Islet of Langerhans (tissue), 1 donor: ENCODE measurements around the gene TRIO.

Experiments used
- FAIRE-seq: peaks from one replicate; lab custom pipeline; 2011; peaks lifted over from hg19 to GRCh38; lab: Jason Lieb, UNC

TRIO gene

GRCh38 chr5:14209222-14209822 is 66.2 kb downstream of the TRIO start:
- no peak for FAIRE-seq

DNA sequence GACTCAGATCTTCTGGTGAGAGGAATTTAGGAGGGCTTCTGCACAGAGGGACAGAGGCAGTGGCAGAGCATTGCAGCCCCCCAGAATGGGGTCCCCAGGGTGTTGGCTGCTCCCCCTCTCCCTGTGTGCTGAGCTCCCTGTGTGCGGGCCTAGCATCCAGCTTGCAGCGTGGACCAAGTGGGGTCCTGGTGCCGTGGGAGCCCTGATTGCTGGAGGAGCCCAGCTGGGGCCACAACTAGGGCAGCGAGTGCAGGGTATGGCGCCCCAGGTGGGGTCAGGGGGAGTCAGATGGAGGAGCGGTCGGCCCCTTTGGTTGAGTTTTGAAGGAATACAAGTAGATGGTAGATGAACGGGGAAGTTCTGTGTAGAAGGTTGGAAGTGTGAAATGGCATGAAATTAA is 66.7 kb downstream of the TRIO start:
- FAIRE-seq = no peak

DNA sequence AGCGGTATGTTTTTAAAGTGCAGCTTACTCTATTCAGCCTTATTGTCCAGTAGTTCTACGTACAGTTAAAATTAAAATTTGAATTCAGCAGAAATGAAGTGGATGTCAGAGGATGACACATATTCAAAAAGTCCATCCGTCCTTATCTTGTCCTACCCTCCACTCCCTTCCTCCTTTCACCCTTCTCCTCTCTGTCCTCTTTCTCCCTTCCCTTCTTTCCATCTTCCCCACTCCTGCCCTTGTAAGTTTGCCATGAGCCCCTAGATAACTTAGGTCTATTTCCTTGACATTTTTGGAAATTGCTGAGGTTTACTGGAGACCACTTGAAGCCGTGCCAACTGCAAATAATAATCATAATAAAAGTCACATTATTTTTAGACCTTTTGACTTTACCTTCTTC is 67.6 kb downstream of the TRIO start:
- FAIRE-seq = no peak

DNA sequence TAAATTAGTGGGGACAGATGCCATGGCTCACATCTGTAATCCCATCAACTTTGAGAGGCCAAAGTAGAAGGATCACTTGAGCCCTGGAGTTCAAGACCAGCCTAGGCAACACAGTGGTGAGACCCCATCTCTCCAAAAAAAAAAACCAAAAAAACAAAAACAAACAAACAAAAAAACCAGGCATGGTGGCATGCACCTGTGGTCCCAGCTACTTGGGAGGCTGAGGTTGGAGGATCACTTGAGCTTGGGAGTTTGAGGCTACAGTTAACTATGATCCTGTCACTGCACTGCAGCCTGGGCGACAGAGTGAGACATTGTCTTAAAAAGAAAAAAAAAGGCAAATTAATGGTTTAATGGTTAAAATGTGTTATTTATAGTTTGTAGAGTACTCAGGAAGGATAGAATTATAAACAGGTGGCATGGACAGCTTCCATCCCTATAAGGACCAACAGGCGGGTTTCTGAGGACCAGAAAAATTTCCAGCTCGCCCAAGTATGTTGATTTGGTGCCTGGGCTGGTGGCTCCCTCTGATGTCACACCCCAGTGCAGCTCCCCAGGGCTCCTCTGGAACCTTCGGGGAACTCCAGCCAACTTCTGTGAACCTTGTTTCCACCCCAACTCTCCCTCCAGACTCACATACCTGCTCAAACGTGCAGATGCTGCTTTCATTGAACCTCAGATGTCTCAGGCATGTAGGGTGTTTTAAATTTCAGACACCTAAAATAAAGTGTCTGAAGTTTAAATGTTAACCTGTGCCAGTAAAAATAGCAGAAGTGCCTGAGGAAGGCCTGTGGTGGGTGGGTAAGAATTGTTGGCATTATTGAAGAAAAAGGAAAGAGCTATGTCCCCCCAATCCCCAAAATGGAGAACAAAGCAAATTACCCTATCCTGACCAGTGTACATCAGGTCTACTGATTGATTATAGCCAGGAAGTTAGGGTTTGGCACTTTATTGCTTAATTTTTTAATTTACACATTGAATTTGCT is 69.0 kb downstream of the TRIO start:
- no peak for FAIRE-seq

- no peak for FAIRE-seq
Measured at GRCh38 chr5:14212838-14213237, 69.7 kb downstream of the TRIO start.

DNA sequence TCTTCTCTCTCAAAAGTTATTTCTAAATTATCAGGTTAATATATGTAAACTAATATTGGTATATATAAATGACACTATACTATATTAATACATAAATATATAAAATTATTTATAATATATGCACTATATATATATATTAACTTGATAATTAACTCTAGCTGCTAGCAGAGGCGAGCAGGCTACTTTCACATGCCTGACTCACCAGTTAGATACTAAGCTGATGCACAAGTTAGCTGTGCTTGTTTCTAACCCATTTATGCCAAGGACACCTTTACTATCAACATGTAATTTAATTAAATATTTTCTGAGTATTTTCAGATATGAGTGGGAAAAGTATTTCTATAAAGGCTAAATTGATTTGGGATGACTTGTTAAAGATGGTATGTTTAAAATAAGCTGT is 70.1 kb downstream of the TRIO start:
- no peak for FAIRE-seq

DNA sequence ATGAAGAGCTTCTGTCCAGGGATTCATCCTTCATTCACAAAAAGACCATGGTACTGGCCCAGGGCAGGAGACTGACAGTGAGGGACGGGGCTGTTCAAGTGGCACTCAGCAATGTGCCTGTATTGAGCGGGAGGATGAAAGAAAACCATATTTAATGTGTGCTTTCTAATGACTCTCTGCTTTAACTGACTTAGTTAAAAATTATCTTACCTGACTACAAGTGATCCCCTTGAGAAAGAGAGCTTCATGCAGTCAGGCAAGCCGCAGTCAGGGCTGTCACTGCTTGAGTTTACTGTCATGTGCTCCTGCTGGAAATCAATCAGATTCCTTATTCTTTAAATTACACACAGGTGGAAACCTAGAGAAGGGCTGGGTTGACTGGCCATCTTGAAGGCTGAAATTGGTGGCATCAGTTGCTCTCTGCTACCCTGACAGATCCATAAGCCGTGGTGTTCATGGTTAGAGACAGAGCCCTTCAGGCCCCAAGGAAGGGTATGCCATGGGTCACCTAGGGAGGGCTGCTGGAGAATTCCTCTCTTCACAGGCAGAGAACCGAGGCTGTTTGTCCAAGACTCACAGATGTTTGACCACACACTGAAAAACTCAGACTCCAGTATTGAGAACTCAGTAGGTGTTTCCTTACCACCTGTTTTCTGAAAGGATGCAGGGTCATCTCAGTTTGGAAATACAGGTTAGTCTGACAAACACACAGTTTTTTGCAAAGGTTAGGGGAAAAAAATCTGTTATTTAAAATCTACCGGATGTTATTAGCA is 70.9 kb downstream of the TRIO start:
- no peak for FAIRE-seq

DNA sequence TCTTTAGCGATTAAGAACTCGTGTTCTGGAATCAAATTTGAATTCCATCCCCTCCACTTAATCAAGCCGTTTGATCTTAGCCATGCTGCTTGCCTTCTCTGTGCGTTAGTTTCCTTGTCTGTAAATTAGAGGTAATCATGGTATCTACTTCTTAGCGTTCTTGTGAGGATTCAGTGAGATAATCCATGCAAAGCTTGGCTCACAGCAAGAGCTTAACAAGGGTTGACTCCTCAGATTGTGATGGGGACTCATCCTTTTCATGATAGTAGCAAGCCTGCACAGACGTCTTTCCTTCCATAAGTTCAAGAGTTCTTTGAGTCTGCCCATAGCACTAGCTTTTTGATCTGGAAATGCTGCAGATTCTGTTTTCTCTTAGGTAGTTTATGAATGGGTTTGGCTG is 72.8 kb downstream of the TRIO start:
- no peak for FAIRE-seq

GRCh38 chr5:14216372-14216771 is 73.2 kb downstream of the TRIO start:
- no peak for FAIRE-seq

DNA sequence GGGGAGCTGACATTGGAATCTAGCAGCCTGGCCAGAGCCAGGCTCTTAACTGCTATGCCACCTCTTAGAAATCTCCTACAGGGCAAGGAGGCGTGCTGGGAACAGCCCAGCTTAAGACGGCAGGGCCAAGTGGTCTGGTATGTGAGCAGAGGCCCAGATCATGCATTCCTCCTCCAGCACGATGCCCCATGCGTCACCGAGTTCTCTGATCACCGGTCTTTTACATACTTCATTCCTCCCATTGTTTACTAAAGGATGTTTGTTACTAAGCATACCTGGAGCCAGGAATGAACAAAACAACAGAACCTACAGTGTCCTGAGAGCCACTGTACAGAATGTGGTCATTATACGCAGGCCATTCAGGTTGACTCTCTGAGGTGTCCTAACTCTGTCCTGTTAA is 73.8 kb downstream of the TRIO start:
- no peak for FAIRE-seq

DNA sequence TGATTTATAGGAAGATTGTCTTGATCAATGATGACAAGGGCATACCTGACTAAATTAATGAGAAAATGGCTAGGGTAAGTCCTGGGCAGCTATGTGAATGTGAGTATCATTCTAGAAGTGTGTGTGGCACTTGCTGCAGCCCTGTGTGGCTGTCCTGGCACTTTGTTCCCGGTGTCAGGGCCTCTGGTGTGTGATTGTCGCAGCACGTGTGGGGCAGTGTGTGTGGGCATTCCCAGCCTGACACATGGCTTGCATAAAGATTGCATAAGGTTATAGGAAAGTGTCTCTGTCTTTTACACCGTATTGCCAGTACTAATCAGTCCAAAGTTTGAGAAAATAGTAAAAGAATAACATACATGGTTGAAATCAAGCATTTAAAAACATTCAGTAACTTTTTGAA is 74.4 kb downstream of the TRIO start:
- FAIRE-seq = no peak

GRCh38 chr5:14218011-14218410 is 74.9 kb downstream of the TRIO start:
- FAIRE-seq = no peak

- no peak for FAIRE-seq
Measured at GRCh38 chr5:14218480-14218879, 75.3 kb downstream of the TRIO start.

DNA sequence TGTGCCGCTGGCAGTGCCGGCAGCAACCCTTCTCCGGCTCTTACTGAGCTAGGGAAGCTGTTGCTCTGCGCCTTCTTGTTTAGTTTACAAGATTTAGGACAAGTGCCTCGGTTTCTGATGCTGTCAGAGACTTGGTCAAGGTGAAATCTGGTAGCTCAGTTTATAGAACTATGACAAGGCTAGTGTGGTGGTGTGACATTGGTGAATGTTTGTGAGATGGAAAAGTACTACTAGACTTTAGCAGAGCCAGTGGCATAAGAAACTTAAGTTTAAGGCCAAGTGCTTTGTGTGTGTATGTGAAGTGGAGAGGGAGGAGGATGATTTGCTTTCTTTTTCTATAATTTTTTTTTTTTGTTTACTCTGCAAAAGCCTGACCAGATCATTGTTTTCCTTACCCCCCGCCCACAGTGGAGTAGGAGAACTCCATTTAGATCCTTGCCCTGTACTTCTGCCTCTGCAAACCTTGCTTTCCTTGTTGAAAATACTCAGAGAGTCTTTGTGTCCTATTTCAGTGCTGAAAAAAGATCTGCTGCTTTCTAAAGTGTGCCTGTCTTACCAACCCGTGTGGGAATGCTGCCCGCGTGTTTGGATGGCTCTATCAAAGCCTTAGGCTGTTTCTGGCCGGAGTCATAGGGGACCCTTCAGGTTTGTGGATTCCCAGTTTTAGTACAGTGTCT is 75.9 kb downstream of the TRIO start:
- FAIRE-seq = no peak

- FAIRE-seq = no peak
Measured at GRCh38 chr5:14219800-14220512, 76.8 kb downstream of the TRIO start.

DNA sequence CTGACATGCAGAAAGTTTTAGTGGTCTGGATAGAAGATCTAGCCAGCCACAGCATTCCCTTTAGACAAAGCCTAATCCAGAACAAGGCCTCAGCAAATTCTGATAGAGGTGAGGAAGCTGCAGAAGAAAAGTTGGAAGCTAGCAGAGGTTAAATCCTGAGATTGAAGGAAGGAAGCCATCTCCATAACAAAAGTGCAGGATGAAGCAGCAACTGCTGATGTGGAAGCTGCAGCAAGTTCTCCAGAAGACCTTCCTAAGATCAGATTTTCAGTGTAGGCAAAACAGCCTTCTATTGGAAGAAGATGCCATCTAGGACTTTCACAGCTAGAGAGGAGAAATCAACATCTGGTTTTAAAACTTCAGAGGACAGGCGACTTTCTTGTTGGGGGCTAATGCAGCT is 77.5 kb downstream of the TRIO start:
- FAIRE-seq = no peak

GRCh38 chr5:14221732-14222131 is 78.6 kb downstream of the TRIO start:
- FAIRE-seq = no peak

- FAIRE-seq = no peak
Measured at GRCh38 chr5:14222206-14222605, 79.1 kb downstream of the TRIO start.

GRCh38 chr5:14223372-14223771 is 80.2 kb downstream of the TRIO start:
- FAIRE-seq = no peak

DNA sequence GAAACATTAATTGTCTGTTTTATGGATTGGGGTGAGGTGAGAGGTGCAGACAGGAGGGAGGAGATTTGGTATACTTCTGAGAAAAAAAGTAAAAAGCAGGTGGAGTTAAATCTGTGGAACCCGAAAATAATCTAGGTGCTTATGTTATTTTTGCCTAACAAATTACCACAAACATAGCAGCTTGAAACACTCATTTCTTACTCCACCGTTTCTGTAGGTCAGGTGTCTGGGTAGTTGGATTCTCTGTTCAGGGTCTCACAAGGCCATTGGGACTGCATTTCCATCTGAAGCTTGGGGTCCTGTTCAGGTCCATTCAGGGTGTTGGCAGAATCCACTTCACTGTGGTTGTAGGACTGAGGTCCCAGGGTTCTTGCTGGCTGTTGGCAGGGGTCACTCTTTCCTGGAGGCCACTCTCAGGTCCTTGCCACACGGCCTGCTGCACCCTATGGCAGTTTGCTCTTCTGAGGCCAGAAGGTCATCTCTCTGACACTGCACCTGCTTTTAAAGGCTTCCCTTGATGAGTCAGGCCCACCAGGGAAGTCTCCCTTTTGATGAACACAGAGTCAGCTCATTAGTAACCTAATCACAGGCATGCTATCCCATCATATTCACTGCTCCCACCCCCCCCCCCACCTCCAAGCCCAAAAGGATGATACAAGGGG is 82.2 kb downstream of the TRIO start:
- no peak for FAIRE-seq

GRCh38 chr5:14226149-14226548 is 83.0 kb downstream of the TRIO start:
- FAIRE-seq = no peak
